Body of pancreas (tissue), 4 donors: Measurements from ENCODE around the gene ASIC2.

ENCODE experiments used
- POLR2A ChIP-seq, 3 donors: fragments of 450-650 bp; IDR thresholded peaks; one replicate each; pipeline ENCODE4 v1.6.1; 2016; ENCODE audit warnings: antibody characterized with exemption in 3 of 3, mild to moderate bottlenecking in 2 of 3
- TF ChIP-seq, protein P1 (sequence below), 7 experiments: fragments of 450-650 bp in 4 of 7; fragments of 200-600 bp in 3 of 7; sonication (generic) in 3 of 7; IDR thresholded peaks; one replicate each; pipeline ENCODE4 v1.5.1; 2016 to 2019; ENCODE audit warnings: antibody characterized with exemption in 7 of 7

DNA sequence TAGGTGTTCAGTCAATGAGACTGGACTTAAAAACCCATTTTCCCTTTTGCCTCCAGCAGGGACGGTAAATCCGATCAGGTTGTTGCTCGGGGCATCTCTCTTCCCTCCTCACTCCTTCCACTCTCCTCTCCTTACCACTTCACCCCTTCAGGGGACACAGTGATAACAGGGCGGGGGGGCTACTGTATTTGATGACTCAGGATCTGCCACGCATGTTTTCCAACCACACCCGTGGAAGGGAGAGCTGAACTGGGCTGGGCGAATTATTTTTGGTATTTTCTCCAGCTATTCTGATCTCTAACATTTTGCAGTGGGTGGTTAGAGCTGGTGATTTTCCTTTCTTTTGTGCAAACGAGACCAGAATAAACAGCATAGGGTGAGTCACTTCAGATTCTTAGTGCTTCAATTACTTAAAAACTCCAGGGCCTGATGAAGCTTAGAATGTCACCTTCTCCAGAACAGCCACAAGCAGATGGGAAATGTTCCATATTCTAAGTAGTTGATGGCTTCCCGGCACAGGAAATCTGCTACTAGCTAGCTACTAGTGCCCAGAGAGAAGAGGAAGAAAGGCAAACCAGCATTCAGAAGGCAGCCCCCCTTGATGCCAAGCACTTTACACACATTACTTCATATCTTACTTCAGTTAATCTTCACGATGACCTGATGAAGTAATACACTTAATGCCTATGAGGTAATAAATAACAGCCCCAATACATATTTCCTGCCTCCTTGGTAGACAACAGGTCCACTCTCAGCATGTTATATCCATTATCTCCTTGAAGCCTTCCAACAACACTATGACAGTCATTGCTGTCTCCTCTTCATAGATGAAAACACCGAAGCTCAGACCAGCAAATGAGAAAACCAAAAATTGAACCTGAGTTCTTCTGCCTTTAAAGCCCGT is 74.1 kb downstream of the ASIC2 start:
- TF ChIP-seq, protein P1, sequence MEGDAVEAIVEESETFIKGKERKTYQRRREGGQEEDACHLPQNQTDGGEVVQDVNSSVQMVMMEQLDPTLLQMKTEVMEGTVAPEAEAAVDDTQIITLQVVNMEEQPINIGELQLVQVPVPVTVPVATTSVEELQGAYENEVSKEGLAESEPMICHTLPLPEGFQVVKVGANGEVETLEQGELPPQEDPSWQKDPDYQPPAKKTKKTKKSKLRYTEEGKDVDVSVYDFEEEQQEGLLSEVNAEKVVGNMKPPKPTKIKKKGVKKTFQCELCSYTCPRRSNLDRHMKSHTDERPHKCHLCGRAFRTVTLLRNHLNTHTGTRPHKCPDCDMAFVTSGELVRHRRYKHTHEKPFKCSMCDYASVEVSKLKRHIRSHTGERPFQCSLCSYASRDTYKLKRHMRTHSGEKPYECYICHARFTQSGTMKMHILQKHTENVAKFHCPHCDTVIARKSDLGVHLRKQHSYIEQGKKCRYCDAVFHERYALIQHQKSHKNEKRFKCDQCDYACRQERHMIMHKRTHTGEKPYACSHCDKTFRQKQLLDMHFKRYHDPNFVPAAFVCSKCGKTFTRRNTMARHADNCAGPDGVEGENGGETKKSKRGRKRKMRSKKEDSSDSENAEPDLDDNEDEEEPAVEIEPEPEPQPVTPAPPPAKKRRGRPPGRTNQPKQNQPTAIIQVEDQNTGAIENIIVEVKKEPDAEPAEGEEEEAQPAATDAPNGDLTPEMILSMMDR (IDR thresholded peaks at IDR 0.05) = no peak
- no peak for TF ChIP-seq POLR2A (IDR thresholded peaks at IDR 0.05)
